GM06990 (cell line): Measurements from ENCODE around the gene FUT4.
"Not testable (repeated sequence)": the region's sequence is repeated elsewhere in the genome, so short reads cannot be mapped to it uniquely, and the experiment has no call there.

Experiments
- DNase-seq: peaks from one replicate; pipeline ENCODE4 v3.0.0-alpha.2; 2011; ENCODE audit not compliant: insufficient read length; ENCODE audit errors: extremely low read depth
- H3K27me3 ChIP-seq: replicated peaks from 2 replicates; pipeline ENCODE4 v1.6.0; 2011; ENCODE audit warnings: low read length; ENCODE audit not compliant: control insufficient read depth, insufficient read depth
- H3K36me3 ChIP-seq: 2 replicates; pipeline ENCODE4 v1.5.1; 2011; ENCODE audit warnings: low read length; ENCODE audit not compliant: control insufficient read depth, insufficient read depth
- H3K4me3 ChIP-seq: replicated peaks from 2 replicates; pipeline ENCODE4 v1.5.1; 2011; ENCODE audit warnings: low read depth, mild to moderate bottlenecking, control low read depth, low read length
- TF ChIP-seq, protein P1 (sequence below): IDR thresholded peaks from 2 replicates; pipeline ENCODE4 v1.5.1; 2011; ENCODE audit warnings: low read length, control low read depth, mild to moderate bottlenecking, inconsistent platforms; ENCODE audit not compliant: insufficient read depth, poor library complexity, severe bottlenecking

The FUT4 gene

DNA sequence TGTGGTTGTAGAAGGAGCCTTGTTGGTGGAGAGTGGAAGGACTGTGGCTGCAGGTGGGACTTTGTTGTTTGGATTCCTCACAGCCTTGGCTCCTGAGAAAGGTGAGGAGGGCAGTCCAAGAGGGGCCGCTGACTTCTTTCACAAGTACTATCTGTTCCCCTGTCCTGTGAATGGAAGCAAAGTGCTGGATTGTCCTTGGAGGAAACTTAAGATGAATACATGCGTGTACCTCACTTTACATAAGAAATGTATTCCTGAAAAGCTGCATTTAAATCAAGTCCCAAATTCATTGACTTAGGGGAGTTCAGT lies 2.4 kb downstream of the FUT4 start:
- no peaks in the 10 kb centered on the region for H3K36me3 ChIP-seq
- DNase-seq = no peak
- no peaks in the 10 kb centered on the region; the same call in 1 of the 2 replicates for H3K27me3 ChIP-seq
- no peak overlapping the region for H3K4me3 ChIP-seq
- TF ChIP-seq, protein P1, sequence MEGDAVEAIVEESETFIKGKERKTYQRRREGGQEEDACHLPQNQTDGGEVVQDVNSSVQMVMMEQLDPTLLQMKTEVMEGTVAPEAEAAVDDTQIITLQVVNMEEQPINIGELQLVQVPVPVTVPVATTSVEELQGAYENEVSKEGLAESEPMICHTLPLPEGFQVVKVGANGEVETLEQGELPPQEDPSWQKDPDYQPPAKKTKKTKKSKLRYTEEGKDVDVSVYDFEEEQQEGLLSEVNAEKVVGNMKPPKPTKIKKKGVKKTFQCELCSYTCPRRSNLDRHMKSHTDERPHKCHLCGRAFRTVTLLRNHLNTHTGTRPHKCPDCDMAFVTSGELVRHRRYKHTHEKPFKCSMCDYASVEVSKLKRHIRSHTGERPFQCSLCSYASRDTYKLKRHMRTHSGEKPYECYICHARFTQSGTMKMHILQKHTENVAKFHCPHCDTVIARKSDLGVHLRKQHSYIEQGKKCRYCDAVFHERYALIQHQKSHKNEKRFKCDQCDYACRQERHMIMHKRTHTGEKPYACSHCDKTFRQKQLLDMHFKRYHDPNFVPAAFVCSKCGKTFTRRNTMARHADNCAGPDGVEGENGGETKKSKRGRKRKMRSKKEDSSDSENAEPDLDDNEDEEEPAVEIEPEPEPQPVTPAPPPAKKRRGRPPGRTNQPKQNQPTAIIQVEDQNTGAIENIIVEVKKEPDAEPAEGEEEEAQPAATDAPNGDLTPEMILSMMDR = no peak

DNA sequence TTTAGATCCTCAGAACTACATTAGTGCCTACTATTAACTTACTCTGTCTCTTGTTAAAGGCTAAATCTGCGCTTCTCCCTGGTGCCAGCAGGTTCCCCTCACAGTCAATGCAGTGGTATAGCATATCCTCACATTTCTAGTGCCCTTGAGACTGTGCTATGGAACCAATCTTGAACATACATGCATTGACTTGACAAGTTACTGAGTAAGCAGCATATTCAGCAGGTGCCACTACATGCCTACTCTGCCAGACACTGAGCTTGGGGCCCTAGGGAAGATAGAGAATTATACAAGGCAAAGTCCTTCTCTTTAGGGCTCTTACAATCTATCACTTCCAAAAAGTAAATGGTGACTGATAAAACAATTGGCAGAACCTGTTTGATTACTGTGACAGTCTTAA lies 3.2 kb downstream of the FUT4 start:
- no peaks in the 10 kb centered on the region for H3K36me3 ChIP-seq
- no peaks in the 10 kb centered on the region; the same call in 1 of the 2 replicates for H3K27me3 ChIP-seq
- no peak for DNase-seq
- no peak overlapping the region for H3K4me3 ChIP-seq
- TF ChIP-seq, protein P1 = no peak

DNA sequence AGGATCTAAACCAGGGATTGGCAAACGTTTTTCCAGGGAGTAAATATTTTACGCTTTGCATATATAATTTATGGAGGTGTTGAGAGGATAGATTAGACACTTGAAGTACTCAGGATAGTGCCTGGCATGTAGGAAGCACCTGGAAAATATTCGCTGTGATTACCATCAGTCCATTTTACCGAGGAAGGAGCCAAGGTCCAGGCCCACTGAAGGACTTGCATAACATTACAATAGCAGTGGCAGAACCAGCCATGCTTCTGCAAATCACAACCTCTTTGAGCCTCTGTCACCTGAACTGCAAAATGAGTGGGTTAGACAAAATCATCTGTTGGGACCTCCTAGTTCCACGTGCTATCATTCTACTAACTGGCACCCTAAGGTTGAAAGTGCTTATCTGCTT lies 5.4 kb downstream of the FUT4 start:
- TF ChIP-seq, protein P1 = no peak
- H3K27me3 ChIP-seq = no peaks in the 10 kb centered on the region; the same call in 1 of the 2 replicates
- H3K36me3 ChIP-seq = no peaks in the 10 kb centered on the region
- no peak for DNase-seq
- no peak overlapping the region for H3K4me3 ChIP-seq

- H3K36me3 ChIP-seq = no peaks in the 10 kb centered on the region
- no peak for DNase-seq
- TF ChIP-seq, protein P1 = no peak
- H3K4me3 ChIP-seq = no peak overlapping the region
- no peaks in the 10 kb centered on the region; the same call in 1 of the 2 replicates for H3K27me3 ChIP-seq
Measured at GRCh38 chr11:94550513-94550912, 6.8 kb downstream of the FUT4 start.

- Histone ChIP-seq H3K4me3 (no peak overlapping the region), H3K27me3 (no peaks in the 10 kb centered on the region; the same call in 1 of the 2 replicates), H3K36me3 (no peaks in the 10 kb centered on the region)
- DNase-seq = no peak
- TF ChIP-seq, protein P1 = no peak
Measured at GRCh38 chr11:94553938-94554337, 10.2 kb downstream of the FUT4 start.

DNA sequence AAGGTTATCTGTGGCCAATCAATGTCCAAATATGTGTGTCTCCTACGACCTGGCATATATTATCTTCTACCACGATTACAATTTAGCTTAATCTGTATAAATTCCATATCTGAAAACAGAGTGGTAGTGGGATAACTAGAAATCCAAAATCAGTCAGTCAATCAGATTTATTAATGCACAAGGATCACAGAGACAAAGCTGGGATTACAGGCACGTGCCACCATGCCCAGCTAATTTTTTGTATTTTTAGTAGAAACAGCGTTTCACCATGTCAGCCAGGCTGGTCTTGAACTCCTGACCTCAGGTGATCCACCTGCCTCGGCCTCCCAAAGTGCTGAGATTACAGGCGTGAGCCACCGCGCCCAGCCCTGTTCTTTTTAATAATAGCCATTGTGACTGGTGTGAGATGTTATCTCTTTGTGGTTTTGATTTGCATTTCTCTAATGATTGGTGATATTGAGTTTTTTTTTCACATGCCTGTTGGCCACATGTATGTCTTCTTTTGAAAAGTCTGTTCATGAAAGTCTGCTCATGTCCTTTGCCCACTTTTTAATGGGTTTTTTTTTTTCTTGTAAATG lies 12.1 kb downstream of the FUT4 start:
- H3K27me3 ChIP-seq, H3K4me3 ChIP-seq, DNase-seq, H3K36me3 ChIP-seq: not testable (repeated sequence)
